GM12864 (cell line): ENCODE data around the gene ATF5.

Source experiments
- DNase-seq: peaks from one replicate; pipeline ENCODE4 v3.0.0-alpha.2; 2011; ENCODE audit warnings: low read depth
- H3K4me3 ChIP-seq: 2 replicates; pipeline ENCODE4 v1.5.1; 2011; ENCODE audit warnings: mild to moderate bottlenecking, low read depth, low read length, control low read depth
- TF ChIP-seq, protein P1 (sequence below): IDR thresholded peaks from 2 replicates; pipeline ENCODE4 v1.5.1; 2011; ENCODE audit warnings: low read depth, mild to moderate bottlenecking, moderate library complexity, low read length, control low read depth, inconsistent platforms; ENCODE audit errors: missing control alignments

ATF5 gene

GRCh38 chr19:49908480-49909420 lies 20.3 kb upstream of the ATF5 start:
- TF ChIP-seq, protein P1, sequence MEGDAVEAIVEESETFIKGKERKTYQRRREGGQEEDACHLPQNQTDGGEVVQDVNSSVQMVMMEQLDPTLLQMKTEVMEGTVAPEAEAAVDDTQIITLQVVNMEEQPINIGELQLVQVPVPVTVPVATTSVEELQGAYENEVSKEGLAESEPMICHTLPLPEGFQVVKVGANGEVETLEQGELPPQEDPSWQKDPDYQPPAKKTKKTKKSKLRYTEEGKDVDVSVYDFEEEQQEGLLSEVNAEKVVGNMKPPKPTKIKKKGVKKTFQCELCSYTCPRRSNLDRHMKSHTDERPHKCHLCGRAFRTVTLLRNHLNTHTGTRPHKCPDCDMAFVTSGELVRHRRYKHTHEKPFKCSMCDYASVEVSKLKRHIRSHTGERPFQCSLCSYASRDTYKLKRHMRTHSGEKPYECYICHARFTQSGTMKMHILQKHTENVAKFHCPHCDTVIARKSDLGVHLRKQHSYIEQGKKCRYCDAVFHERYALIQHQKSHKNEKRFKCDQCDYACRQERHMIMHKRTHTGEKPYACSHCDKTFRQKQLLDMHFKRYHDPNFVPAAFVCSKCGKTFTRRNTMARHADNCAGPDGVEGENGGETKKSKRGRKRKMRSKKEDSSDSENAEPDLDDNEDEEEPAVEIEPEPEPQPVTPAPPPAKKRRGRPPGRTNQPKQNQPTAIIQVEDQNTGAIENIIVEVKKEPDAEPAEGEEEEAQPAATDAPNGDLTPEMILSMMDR = no peak

GRCh38 chr19:49910179-49910578 lies 18.8 kb upstream of the ATF5 start:
- TF ChIP-seq, protein P1 = no peak
- no peak overlapping the region for H3K4me3 ChIP-seq
- no peak for DNase-seq

More at GRCh38 chr19:49908480-49909420, 20.3 kb upstream of the ATF5 start:
- H3K4me3 ChIP-seq = no peak overlapping the region
- no peak for DNase-seq

- TF ChIP-seq, protein P1 = no peak
- peak overlapping the region; percentile 11; the same call in 1 of the 2 replicates for H3K4me3 ChIP-seq
- DNase-seq = no peak
Measured at GRCh38 chr19:49911381-49912145, 17.4 kb upstream of the ATF5 start.

DNA sequence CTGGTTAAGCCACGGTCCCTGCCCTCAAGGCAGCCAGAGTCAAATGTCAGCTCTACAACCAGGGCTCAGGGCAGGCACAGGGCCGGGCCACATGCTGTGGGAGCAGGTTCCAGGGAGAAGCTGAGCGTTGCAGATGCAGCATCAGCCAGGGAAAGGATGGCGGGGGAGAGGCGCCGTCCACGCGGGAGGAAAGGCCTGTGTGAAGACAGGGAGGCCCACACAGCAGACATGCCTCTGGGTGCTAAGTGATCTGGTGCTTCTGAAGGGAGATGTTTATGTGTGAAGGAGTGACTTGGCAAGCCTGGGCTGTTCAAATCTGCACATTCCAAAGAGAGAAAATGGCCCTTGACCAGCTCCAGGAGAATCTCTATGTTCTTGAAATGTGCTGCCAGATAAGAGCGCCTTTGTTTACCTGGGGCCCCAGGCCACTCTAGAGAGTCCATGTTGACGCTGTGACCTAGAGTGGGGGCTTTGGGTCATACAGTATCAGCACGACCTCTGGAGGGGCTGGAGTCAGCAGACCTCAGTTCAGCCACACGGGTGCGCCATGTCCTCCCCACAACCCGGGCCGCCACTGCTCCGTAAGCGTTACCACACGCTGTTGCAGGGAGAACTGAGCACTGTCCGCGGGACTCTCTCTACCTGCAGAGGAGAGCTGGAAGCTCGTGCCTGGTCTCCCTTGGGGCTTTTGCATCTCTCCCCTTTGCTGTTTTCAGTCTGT lies 15.9 kb upstream of the ATF5 start:
- TF ChIP-seq, protein P1 = peak; percentile 71
- no peak for DNase-seq
- H3K4me3 ChIP-seq = peak overlapping the region; percentile 21; the same call in 1 of the 2 replicates

DNA sequence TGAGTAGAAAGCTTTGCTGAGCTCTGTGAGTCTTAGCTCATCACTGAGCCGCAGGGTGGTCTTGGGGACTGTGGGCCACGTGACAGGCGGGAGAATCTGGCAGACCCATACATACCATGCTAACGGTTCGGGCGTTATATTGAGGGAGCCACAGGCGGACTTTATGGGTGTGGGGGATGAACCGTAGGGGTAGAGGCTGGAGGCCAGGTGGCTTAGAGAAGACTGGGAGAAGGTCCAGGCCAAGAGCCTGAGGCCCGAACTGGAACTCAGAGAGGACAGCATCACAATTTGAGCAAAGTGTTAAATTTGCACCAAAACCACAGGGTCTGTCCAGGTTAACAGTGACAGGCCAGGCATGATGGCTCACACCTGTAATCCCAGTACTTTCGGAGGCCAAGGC lies 15.3 kb upstream of the ATF5 start:
- TF ChIP-seq, protein P1 = no peak
- peak overlapping the region; percentile 21; the same call in 1 of the 2 replicates for H3K4me3 ChIP-seq
- DNase-seq = no peak

DNA sequence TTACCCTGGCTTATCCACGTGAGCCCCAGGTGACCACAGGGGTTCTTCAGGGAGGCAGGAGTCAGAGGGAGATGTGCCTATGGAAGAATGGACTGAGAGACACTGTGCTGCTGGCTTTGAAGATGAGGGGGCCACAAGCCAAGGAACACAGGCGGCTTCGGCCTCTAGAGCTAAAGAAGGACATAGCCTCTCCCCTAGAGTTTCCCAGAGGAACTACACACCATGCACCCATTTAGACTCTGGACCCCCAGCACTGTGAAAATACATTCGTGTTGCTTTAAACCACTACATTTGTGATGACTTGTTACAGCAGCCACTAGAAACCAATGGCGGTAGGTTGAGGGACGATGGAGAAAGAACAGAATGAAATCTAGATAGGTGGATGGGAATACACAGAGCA lies 13.7 kb upstream of the ATF5 start:
- no peak for DNase-seq
- TF ChIP-seq, protein P1 = peak; percentile 48
- H3K4me3 ChIP-seq = no peak overlapping the region
